B cell (primary cell): Measurements from ENCODE around the gene NINJ2. TPM values are rescaled to one million over a fixed set of nuclear protein-coding genes. Genes with fewer than 3 reads are reported as not detected.

Experiments used
- ATAC-seq: fragments of 200-7000 bp; cut with Tn5 transposase; one replicate; pipeline ENCODE4 v1.10.0; 2021; ENCODE audit warnings: low read depth, mild to moderate bottlenecking, moderate number of reproducible peaks, moderate library complexity
- CTCF ChIA-PET: fragments of 350-600 bp; sonication (Branson Sonifier 250); formaldehyde crosslinking; loops from one replicate; lab custom pipeline; 2021; ENCODE audit warnings: antibody characterized with exemption, inconsistent platforms; lab: Charles Lee
- POLR2A ChIA-PET: fragments of 350-600 bp; sonication (Branson Sonifier 250); formaldehyde crosslinking; loops from one replicate; lab custom pipeline; 2021; ENCODE audit warnings: antibody characterized with exemption; lab: Charles Lee
- DNase-seq: peaks from one replicate; pipeline ENCODE4 v3.0.0; 2013
- H2AFZ ChIP-seq: 2 replicates; pipeline ENCODE4 v1.6.1; 2012; ENCODE audit warnings: mild to moderate bottlenecking, low read depth, low read length; ENCODE audit not compliant: insufficient read depth, poor library complexity, severe bottlenecking
- H3K27ac ChIP-seq, 2 donors: 1 replicate in 1 of 2; 2 replicates in 1 of 2; pipeline ENCODE4 v1.5.1; 2012 to 2013; ENCODE audit warnings: low read length in 2 of 2, mild to moderate bottlenecking in 2 of 2, moderate library complexity in 1 of 2
- H3K27me3 ChIP-seq, 4 experiments: fragments of 200-600 bp in 1 of 4; sonication (generic) in 1 of 4; replicated peaks in 1 of 4; 1 replicate in 2 of 4; 2 replicates in 2 of 4; pipeline versions ENCODE4 v1.6.1 to v1.7.0; 2013 to 2016; ENCODE audit warnings: low read length in 3 of 4, mild to moderate bottlenecking in 2 of 4, mixed read lengths in 1 of 4, moderate library complexity in 1 of 4; ENCODE audit not compliant: insufficient read depth in 4 of 4, control insufficient read depth in 3 of 4; ENCODE audit errors: control extremely low read depth in 1 of 4
- H3K36me3 ChIP-seq, 2 experiments: replicated peaks in 1 of 2; 1 replicate in 1 of 2; 2 replicates in 1 of 2; pipeline versions ENCODE4 v1.6.1 to v1.7.1; 2013; ENCODE audit warnings: low read length in 1 of 2; ENCODE audit not compliant: insufficient read depth in 2 of 2, control insufficient read depth in 1 of 2; ENCODE audit errors: control extremely low read depth in 1 of 2, extremely low read depth in 1 of 2
- H3K4me1 ChIP-seq, 2 donors: fragments of 200-600 bp in 1 of 2; sonication (generic) in 1 of 2; 1 replicate in 1 of 2; 2 replicates in 1 of 2; pipeline versions ENCODE4 v1.5.1 to v1.6.1; 2013 to 2017; ENCODE audit warnings: low read length in 2 of 2; ENCODE audit not compliant: control insufficient read depth in 2 of 2, insufficient read depth in 2 of 2
- H3K4me2 ChIP-seq: replicated peaks from 2 replicates; pipeline ENCODE3; 2012; ENCODE audit warnings: mild to moderate bottlenecking, low read depth, low read length; ENCODE audit not compliant: poor library complexity, severe bottlenecking
- H3K4me3 ChIP-seq, 5 experiments: fragments of 200-600 bp in 1 of 5; sonication (generic) in 1 of 5; 1 replicate in 3 of 5; 2 replicates in 2 of 5; pipeline versions ENCODE4 v1.5.1 to v1.7.0; 2011 to 2016; ENCODE audit warnings: low read length in 4 of 5, mild to moderate bottlenecking in 4 of 5, low read depth in 2 of 5, control low read depth in 1 of 5, moderate library complexity in 1 of 5; ENCODE audit not compliant: insufficient read depth in 1 of 5; ENCODE audit errors: control extremely low read depth in 1 of 5, extremely low read depth in 1 of 5
- H3K79me2 ChIP-seq: fragments of 200-600 bp; sonication (generic); one replicate; pipeline ENCODE4 v1.6.0; 2016; ENCODE audit warnings: low read length; ENCODE audit not compliant: control insufficient read depth, insufficient read depth
- H3K9ac ChIP-seq: fragments of 200-600 bp; sonication (generic); 2 replicates; pipeline ENCODE4 v1.6.1; 2017; ENCODE audit warnings: mild to moderate bottlenecking, low read length, moderate library complexity
- H3K9me3 ChIP-seq, 3 donors: one replicate each; pipeline versions ENCODE4 v1.6.1 to v1.7.1; 2013; ENCODE audit warnings: low read length in 2 of 3; ENCODE audit not compliant: control insufficient read depth in 2 of 3, insufficient read depth in 1 of 3; ENCODE audit errors: control extremely low read depth in 1 of 3
- H4K20me1 ChIP-seq: 2 replicates; pipeline ENCODE4 v1.6.0; 2012; ENCODE audit warnings: mild to moderate bottlenecking, low read length; ENCODE audit not compliant: insufficient read depth, control insufficient read depth, poor library complexity, severe bottlenecking
- H3K27ac Mint-ChIP-seq: one replicate; pipeline ENCODE4 v1.8.0; 2021; ENCODE audit warnings: mixed read lengths
- H3K27me3 Mint-ChIP-seq: one replicate; pipeline ENCODE4 v1.8.0; 2021; ENCODE audit warnings: mixed read lengths
- H3K4me1 Mint-ChIP-seq: one replicate; pipeline ENCODE4 v1.8.0; 2021; ENCODE audit warnings: mixed read lengths
- H3K4me3 Mint-ChIP-seq: one replicate; pipeline ENCODE4 v1.8.0; 2021; ENCODE audit warnings: mixed read lengths
- H3K9me3 Mint-ChIP-seq: one replicate; pipeline ENCODE4 v1.8.0; 2022; ENCODE audit warnings: mixed read lengths; ENCODE audit not compliant: insufficient read depth
- CTCF ChIP-seq: fragments of 200-600 bp; IDR thresholded peaks from one replicate; pipeline ENCODE4 v1.8.0; 2022; ENCODE audit warnings: antibody characterized with exemption, mild to moderate bottlenecking
- EZH2 ChIP-seq: IDR thresholded peaks from 2 replicates; pipeline ENCODE4 v1.6.1; 2012; ENCODE audit warnings: borderline replicate concordance, low read depth, mild to moderate bottlenecking, moderate library complexity, low read length; ENCODE audit not compliant: insufficient read depth, poor library complexity, severe bottlenecking
- WGBS: methylation state at CpG from one replicate; pipeline ENCODE4 v1.1.5; 2013; ENCODE audit warnings: missing lambda C conversion rate; ENCODE audit not compliant: insufficient coverage; 5-methylcytosine and 5-hydroxymethylcytosine counted together
- intact Hi-C: fragments of 100-400 bp; cut with micrococcal nuclease; formaldehyde crosslinking; loops from one replicate; pipeline ENCODE4 v1.10.0; 2022
- polyA plus RNA-seq: library from polyadenylated mRNA; depleted of rRNA; stranded (reverse); fragments of >200 nt; gene quantifications from 2 replicates; pipeline ENCODE4 v1.2.3, GENCODE V29; 2012
- total RNA-seq, 2 donors: library from RNA; stranded (reverse); fragments of 120-200 nt in 1 of 2; gene quantifications; 1 replicate in 1 of 2; 2 replicates in 1 of 2; pipeline versions ENCODE4 v1.2.3 to v1.2.4, GENCODE V29; 2013 to 2022

The NINJ2 gene
- total and polyA plus RNA-seq, 2 donors (not counting 1 experiment from before 2014, with no cell fraction given) = 2.9 to 10.2 TPM

GRCh38 chr12:563250-563781, 99.9 kb downstream of the NINJ2 start:
- Mint-ChIP-seq H3K4me1 (peaks cover 29% of the 10 kb centered on the region), H3K9me3 (no peaks in the 10 kb centered on the region), H3K4me3 (peak overlapping the region; percentile 15), H3K27ac (no peak overlapping the region), H3K27me3 (peaks cover 12% of the 10 kb centered on the region)
- ChIA-PET POLR2A (no interaction called here), CTCF (interaction anchor here (0.6 kb wide), 1 partner anchor 1012 kb away, joined by 3 read pairs; no protein-coding TSS in a partner anchor)
- H3K27me3 ChIP-seq = peaks cover 0 to 3% (median 1%) of the 10 kb centered on the region in 4 experiments
- H3K9ac ChIP-seq = peak overlapping the region; percentile 27
- no peaks in the 10 kb centered on the region for H3K36me3 ChIP-seq
- ATAC-seq (peak; percentile 61), DNase-seq (no peak)
- peak overlapping the region; percentile 54 for H3K4me2 ChIP-seq
- H3K4me3 ChIP-seq = peak overlapping the region in 1 of 5 experiments; percentile 9
- TF ChIP-seq EZH2 (no peak), CTCF (no peak)
- peak overlapping the region; percentile 13 for H2AFZ ChIP-seq
- H3K79me2 ChIP-seq = no peaks in the 10 kb centered on the region
- no peaks in the 10 kb centered on the region for H3K9me3 ChIP-seq
- no peaks in the 10 kb centered on the region for H4K20me1 ChIP-seq
- intact Hi-C loops = no loop called here
- peaks cover 22 to 34% of the 10 kb centered on the region in 2 donors for H3K4me1 ChIP-seq
- peak overlapping the region in 1 of 2 donors; percentile 44 for H3K27ac ChIP-seq
- WGBS = 16% methylated on average over 3 of the region's 8 CpGs

- no peak overlapping the region for H2AFZ ChIP-seq
- intact Hi-C loops = no loop called here
- DNase-seq = no peak
- peaks cover 0 to 3% (median 1%) of the 10 kb centered on the region in 4 experiments for H3K27me3 ChIP-seq
- H3K36me3 ChIP-seq = no peaks in the 10 kb centered on the region
- Mint-ChIP-seq H3K27ac (no peak overlapping the region), H3K4me1 (peaks cover 29% of the 10 kb centered on the region), H3K9me3 (no peaks in the 10 kb centered on the region), H3K27me3 (peaks cover 12% of the 10 kb centered on the region), H3K4me3 (no peak overlapping the region)
- no peak for ATAC-seq
- H3K4me3 ChIP-seq = no peak overlapping the region
- no peak overlapping the region for H3K27ac ChIP-seq
- H3K9me3 ChIP-seq = no peaks in the 10 kb centered on the region
- ChIA-PET POLR2A (no interaction called here), CTCF (no interaction called here)
- H3K4me1 ChIP-seq = peaks cover 22 to 34% of the 10 kb centered on the region in 2 donors
- 82% methylated on average over 12 of the region's 12 CpGs for WGBS
- no peaks in the 10 kb centered on the region for H3K79me2 ChIP-seq
- H3K9ac ChIP-seq = no peak overlapping the region
- no peaks in the 10 kb centered on the region for H4K20me1 ChIP-seq
- H3K4me2 ChIP-seq = peak overlapping the region; percentile 54
- TF ChIP-seq CTCF (no peak), EZH2 (no peak)
Measured at GRCh38 chr12:562634-563033, 100.6 kb downstream of the NINJ2 start.
